Endothelial cell of umbilical vein (primary cell): ENCODE results near the gene NOD1.

ENCODE experiments used
- EZH2 ChIP-seq: IDR thresholded peaks from 2 replicates; pipeline ENCODE4 v1.6.1; 2012; ENCODE audit warnings: borderline replicate concordance, low read depth, mild to moderate bottlenecking, moderate library complexity, low read length, inconsistent platforms; ENCODE audit not compliant: severe bottlenecking
- FOS ChIP-seq: IDR thresholded peaks from 2 replicates; pipeline ENCODE4 v1.6.1; 2011; ENCODE audit warnings: mild to moderate bottlenecking, low read length, moderate library complexity, borderline replicate concordance; ENCODE audit not compliant: insufficient read depth
- GATA2 ChIP-seq: IDR thresholded peaks from 2 replicates; pipeline ENCODE4 v1.7.0; 2011; ENCODE audit warnings: low read depth, mild to moderate bottlenecking, moderate library complexity, mixed read lengths, low read length; ENCODE audit not compliant: insufficient read length, insufficient read depth
- JUN ChIP-seq: IDR thresholded peaks from 2 replicates; pipeline ENCODE4 v1.6.1; 2011; ENCODE audit warnings: borderline replicate concordance, low read depth; ENCODE audit not compliant: insufficient read length, insufficient read depth
- MYC ChIP-seq: IDR thresholded peaks from one replicate; pipeline ENCODE4 v1.6.1; 2011; ENCODE audit warnings: mild to moderate bottlenecking, low read depth, low read length
- POLR2A ChIP-seq: IDR thresholded peaks from 2 replicates; pipeline ENCODE4 v1.6.1; 2012; ENCODE audit warnings: low read depth, mild to moderate bottlenecking, control low read depth, low read length
- POLR2AphosphoS5 ChIP-seq: IDR thresholded peaks from 2 replicates; pipeline ENCODE4 v1.6.1; 2012; ENCODE audit warnings: low read depth, mild to moderate bottlenecking, control low read depth, low read length, moderate library complexity; ENCODE audit not compliant: insufficient read depth
- TF ChIP-seq, protein P1 (sequence below), 2 donors: IDR thresholded peaks; 1 replicate in 1 of 2; 2 replicates in 1 of 2; pipeline ENCODE4 v1.5.1; 2011; ENCODE audit warnings: low read length in 2 of 2, mild to moderate bottlenecking in 2 of 2, moderate library complexity in 2 of 2, control low read depth in 1 of 2, inconsistent platforms in 1 of 2, low read depth in 1 of 2; ENCODE audit not compliant: insufficient read depth in 1 of 2; ENCODE audit errors: extremely low read depth in 1 of 2
- TF ChIP-seq, protein P2 (sequence below): IDR thresholded peaks from 2 replicates; pipeline ENCODE4 v1.6.1; 2011; ENCODE audit not compliant: insufficient read depth, insufficient read length

DNA sequence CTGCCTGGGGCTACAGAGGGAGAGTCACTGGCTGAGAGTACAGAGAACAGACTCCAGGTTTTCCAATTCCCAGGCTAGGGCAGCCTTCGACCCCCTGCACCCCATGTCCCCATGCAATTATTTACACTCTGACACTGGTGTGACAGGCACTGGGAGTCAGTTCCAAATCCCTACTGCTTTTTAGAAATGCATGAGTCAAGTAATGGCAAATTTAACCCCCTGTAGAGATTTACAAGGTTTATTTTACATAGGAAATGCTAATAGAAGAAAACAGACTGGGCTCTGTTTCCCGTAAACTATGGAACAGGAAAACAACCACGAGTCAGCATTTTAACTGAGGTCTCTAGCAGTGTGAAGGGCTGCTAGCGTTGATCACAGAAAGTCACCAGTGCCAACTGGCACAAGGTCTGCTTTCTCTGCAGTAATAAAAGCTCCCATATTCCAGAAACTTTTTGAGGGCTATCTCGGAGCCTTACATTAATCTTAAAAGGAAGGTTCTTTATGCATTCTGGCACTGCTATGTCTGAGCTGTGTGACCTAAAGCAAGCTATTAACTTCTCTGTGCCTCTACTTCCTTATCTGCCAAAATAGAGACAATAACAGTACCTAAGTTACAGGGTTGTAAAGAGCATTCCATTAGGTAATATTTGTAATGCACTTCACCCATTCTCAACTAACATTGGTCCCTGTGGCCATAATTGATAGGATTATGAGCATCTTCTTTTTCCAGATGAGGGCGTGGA, 28.2 kb downstream of the NOD1 start:
- TF ChIP-seq POLR2A (no peak), GATA2 (no peak), EZH2 (no peak), FOS (no peak), POLR2AphosphoS5 (no peak), MYC (no peak), JUN (no peak)
- TF ChIP-seq, protein P1, sequence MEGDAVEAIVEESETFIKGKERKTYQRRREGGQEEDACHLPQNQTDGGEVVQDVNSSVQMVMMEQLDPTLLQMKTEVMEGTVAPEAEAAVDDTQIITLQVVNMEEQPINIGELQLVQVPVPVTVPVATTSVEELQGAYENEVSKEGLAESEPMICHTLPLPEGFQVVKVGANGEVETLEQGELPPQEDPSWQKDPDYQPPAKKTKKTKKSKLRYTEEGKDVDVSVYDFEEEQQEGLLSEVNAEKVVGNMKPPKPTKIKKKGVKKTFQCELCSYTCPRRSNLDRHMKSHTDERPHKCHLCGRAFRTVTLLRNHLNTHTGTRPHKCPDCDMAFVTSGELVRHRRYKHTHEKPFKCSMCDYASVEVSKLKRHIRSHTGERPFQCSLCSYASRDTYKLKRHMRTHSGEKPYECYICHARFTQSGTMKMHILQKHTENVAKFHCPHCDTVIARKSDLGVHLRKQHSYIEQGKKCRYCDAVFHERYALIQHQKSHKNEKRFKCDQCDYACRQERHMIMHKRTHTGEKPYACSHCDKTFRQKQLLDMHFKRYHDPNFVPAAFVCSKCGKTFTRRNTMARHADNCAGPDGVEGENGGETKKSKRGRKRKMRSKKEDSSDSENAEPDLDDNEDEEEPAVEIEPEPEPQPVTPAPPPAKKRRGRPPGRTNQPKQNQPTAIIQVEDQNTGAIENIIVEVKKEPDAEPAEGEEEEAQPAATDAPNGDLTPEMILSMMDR (IDR thresholded peaks at IDR 0.05; ENCODE audit: extremely low read depth in 1 of 2, insufficient read depth in 1 of 2, low read depth in 1 of 2, low read length in 2 of 2), result no peak
- TF ChIP-seq, protein P2, sequence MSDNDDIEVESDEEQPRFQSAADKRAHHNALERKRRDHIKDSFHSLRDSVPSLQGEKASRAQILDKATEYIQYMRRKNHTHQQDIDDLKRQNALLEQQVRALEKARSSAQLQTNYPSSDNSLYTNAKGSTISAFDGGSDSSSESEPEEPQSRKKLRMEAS, result no peak
